IgD-negative memory B cell (primary cell): ENCODE data around the gene SLC25A13. TPM values are rescaled to one million over a fixed set of nuclear protein-coding genes. Genes with fewer than 3 reads are reported as not detected.

Experiments
- H3K27ac Mint-ChIP-seq, 3 donors: one replicate each; pipeline ENCODE4 v1.8.0; 2020 to 2022; ENCODE audit warnings: mild to moderate bottlenecking in 3 of 3, mixed read lengths in 3 of 3, moderate library complexity in 1 of 3
- H3K27me3 Mint-ChIP-seq: one replicate; pipeline ENCODE4 v1.8.0; 2021; ENCODE audit warnings: mixed read lengths
- H3K36me3 Mint-ChIP-seq: one replicate; pipeline ENCODE4 v1.8.0; 2020; ENCODE audit warnings: mild to moderate bottlenecking, mixed read lengths
- H3K4me1 Mint-ChIP-seq, 3 donors: one replicate each; pipeline ENCODE4 v1.8.0; 2020 to 2022; ENCODE audit warnings: mixed read lengths in 3 of 3, mild to moderate bottlenecking in 1 of 3
- H3K4me3 Mint-ChIP-seq, 4 donors: one replicate each; pipeline ENCODE4 v1.8.0; 2020 to 2022; ENCODE audit warnings: mild to moderate bottlenecking in 4 of 4, mixed read lengths in 4 of 4, moderate library complexity in 3 of 4
- H3K9me3 Mint-ChIP-seq, 3 donors: one replicate each; pipeline ENCODE4 v1.8.0; 2020 to 2021; ENCODE audit warnings: mixed read lengths in 3 of 3, mild to moderate bottlenecking in 1 of 3
- polyA plus RNA-seq: library from polyadenylated mRNA; unstranded; fragments of 300-500 nt; fragmentation: Illumina TruSeq; gene quantifications from one replicate; pipeline ENCODE4 v1.2.3, GENCODE V29; 2021

The SLC25A13 gene
- polyA plus RNA-seq, 1 donor from 2014 or later = 15.0 TPM

DNA sequence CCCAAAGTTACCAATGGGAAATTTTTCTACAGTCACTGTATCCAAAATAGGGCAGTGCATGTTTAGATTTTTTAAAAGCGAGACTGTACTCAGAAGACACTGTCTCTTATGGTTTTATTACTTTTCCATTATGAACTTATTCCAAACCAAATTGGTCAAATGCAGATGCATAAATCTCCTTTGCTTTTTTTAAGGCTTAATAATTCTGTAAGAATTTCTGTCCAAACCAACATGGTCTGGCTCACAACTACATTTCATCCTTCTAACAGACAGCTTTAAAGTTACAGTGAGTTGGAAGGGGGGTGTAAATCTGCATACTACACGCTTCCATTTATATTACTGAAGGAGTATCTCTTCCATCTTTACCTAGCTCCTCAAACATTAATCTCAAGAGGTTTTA is 199.2 kb downstream of the SLC25A13 start:
- Mint-ChIP-seq H3K9me3 (no peaks in the 10 kb centered on the region), H3K4me1 (no peaks in the 10 kb centered on the region), H3K27ac (no peak overlapping the region), H3K4me3 (no peak overlapping the region), H3K27me3 (no peaks in the 10 kb centered on the region), H3K36me3 (peaks cover 15% of the 10 kb centered on the region)

GRCh38 chr7:96121752-96122151 is 200.1 kb downstream of the SLC25A13 start:
- H3K9me3 Mint-ChIP-seq = no peaks in the 10 kb centered on the region
- no peak overlapping the region for H3K27ac Mint-ChIP-seq
- no peaks in the 10 kb centered on the region for H3K27me3 Mint-ChIP-seq
- H3K4me1 Mint-ChIP-seq = no peaks in the 10 kb centered on the region
- peaks cover 14% of the 10 kb centered on the region for H3K36me3 Mint-ChIP-seq
- no peak overlapping the region for H3K4me3 Mint-ChIP-seq

- Mint-ChIP-seq H3K4me3 (no peak overlapping the region), H3K9me3 (no peaks in the 10 kb centered on the region), H3K27ac (no peak overlapping the region), H3K36me3 (peaks cover 11% of the 10 kb centered on the region), H3K27me3 (no peaks in the 10 kb centered on the region), H3K4me1 (no peaks in the 10 kb centered on the region)
Measured at GRCh38 chr7:96120445-96121225, 201.3 kb downstream of the SLC25A13 start.

DNA sequence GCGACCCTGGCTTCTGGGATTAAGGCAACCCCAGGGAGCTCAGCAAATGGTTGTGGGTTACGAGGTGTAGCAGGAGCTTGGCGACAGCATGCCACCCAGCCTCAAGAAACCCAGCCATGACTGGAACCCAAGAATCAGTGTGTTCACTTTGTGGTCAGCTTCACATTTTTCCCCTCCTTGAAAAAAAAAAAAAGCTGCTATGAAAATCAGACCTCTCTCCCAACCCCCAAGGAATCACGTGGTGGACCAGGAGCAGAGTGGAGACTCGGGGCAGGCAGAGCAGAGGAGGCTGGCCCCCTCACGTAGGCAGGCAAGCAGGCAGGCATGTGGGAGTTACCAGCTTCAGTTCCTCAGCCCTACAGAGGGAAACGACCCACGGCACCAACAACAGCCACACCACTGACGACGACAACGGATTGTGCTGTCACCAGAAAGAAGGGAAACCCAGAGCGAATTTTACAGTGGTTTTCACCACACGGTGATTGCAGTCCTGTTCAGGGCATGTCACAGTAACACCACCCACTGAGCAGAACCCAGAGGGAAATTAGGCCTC is 203.4 kb downstream of the SLC25A13 start:
- Mint-ChIP-seq H3K27me3 (no peaks in the 10 kb centered on the region), H3K36me3 (peaks cover 5% of the 10 kb centered on the region), H3K27ac (no peak overlapping the region), H3K4me3 (no peak overlapping the region), H3K4me1 (no peaks in the 10 kb centered on the region), H3K9me3 (no peaks in the 10 kb centered on the region)

- no peak overlapping the region for H3K27ac Mint-ChIP-seq
- H3K36me3 Mint-ChIP-seq = no peaks in the 10 kb centered on the region
- no peak overlapping the region for H3K4me3 Mint-ChIP-seq
- H3K9me3 Mint-ChIP-seq = peaks cover 0 to 6% (median 0%) of the 10 kb centered on the region in 3 donors
- H3K4me1 Mint-ChIP-seq = no peaks in the 10 kb centered on the region
- H3K27me3 Mint-ChIP-seq = peaks cover 2% of the 10 kb centered on the region
Measured at GRCh38 chr7:96116173-96116572, 205.7 kb downstream of the SLC25A13 start.

DNA sequence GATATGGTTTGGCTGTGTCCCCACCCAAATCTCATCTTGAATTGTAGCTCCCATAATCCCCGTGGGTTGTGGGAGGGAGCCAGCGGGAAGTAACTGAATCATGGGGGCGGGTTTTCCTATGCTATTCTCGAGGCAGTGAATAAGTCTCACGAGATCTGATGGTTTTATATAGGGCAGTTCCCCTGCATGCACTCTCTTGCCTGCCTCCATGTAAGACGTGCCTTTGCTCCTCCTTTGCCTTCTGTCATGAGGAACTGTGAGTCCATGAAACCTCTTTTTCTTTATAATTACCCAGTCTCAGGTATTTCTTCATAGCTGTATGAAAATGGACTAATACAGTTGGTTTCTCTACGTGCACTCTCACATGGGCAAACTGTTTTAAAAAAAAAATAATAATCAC is 207.7 kb downstream of the SLC25A13 start:
- peaks cover 0 to 7% (median 0%) of the 10 kb centered on the region in 3 donors for H3K9me3 Mint-ChIP-seq
- H3K27ac Mint-ChIP-seq = no peak overlapping the region
- peaks cover 2% of the 10 kb centered on the region for H3K36me3 Mint-ChIP-seq
- H3K27me3 Mint-ChIP-seq = peaks cover 2% of the 10 kb centered on the region
- H3K4me1 Mint-ChIP-seq = no peaks in the 10 kb centered on the region
- H3K4me3 Mint-ChIP-seq = no peak overlapping the region

GRCh38 chr7:96111405-96111804 is 210.5 kb downstream of the SLC25A13 start:
- Mint-ChIP-seq H3K27me3 (peaks cover 2% of the 10 kb centered on the region), H3K36me3 (peaks cover 2% of the 10 kb centered on the region), H3K4me1 (peaks cover 0 to 1% (median 0%) of the 10 kb centered on the region in 3 donors), H3K9me3 (peaks cover 0 to 7% (median 0%) of the 10 kb centered on the region in 3 donors), H3K27ac (no peak overlapping the region), H3K4me3 (no peak overlapping the region)

GRCh38 chr7:96104984-96105383 is 216.9 kb downstream of the SLC25A13 start:
- Mint-ChIP-seq H3K36me3 (no peaks in the 10 kb centered on the region), H3K27me3 (no peaks in the 10 kb centered on the region), H3K27ac (no peak overlapping the region), H3K4me1 (peaks cover 0 to 1% (median 0%) of the 10 kb centered on the region in 3 donors), H3K9me3 (peaks cover 0 to 6% (median 0%) of the 10 kb centered on the region in 3 donors), H3K4me3 (no peak overlapping the region)

DNA sequence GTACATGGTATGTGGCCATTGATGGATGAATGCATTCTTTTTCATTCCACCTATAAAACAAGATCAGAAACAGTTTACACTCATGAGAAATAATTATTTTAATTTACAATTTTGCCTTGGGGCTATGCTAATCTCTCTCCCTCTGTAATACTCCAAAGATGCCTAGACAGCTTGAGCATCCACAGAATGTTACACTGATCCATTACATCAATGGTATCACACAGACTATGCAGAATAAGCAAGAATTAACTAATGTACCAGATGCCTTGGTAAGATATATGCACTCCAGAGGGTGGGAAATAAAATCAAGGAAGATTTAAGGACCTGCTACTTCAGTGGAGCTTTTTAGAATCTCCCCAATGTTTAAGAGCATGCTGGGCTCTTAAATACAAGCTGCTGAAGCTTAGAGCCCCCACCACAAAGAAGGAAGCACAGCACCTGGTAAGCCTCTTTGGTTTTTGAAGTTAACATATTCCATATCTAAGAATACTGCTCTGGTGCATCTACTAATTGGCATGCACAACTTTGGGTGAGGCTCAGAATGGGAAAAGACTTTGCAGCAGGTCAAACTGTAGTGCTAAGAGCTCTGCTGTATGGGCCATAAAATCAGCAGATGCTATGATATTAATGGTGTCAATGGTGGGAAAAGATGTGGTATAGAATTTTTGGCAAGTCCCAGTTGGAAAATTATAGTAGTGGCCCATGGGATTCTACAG is 219.6 kb downstream of the SLC25A13 start:
- no peak overlapping the region for H3K27ac Mint-ChIP-seq
- peaks cover 2 to 12% (median 6%) of the 10 kb centered on the region in 3 donors for H3K9me3 Mint-ChIP-seq
- H3K4me1 Mint-ChIP-seq = no peaks in the 10 kb centered on the region
- H3K27me3 Mint-ChIP-seq = peaks cover 1% of the 10 kb centered on the region
- H3K36me3 Mint-ChIP-seq = no peaks in the 10 kb centered on the region
- H3K4me3 Mint-ChIP-seq = no peak overlapping the region

DNA sequence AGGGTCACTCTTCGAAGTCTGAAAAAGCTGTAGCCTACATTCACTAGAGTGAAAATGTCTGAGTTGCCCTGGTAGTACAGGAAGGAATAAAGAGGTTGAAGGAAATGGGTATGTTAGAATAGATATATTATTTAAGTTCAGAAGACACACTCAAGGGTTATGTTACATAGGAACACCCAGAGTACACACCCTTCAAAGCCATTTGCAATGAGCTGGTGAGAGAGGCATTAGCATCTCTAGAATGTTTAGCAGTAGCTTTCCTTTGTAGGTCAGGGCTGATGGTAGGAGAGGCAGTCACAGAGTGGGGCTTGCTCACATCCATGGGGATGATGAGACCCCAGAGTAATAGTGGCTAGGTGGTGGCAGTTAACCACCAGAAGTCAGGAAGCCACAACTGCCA is 221.2 kb downstream of the SLC25A13 start:
- Mint-ChIP-seq H3K4me3 (no peak overlapping the region), H3K27me3 (peaks cover 1% of the 10 kb centered on the region), H3K9me3 (peaks cover 2 to 12% (median 6%) of the 10 kb centered on the region in 3 donors), H3K27ac (no peak overlapping the region), H3K4me1 (no peaks in the 10 kb centered on the region), H3K36me3 (no peaks in the 10 kb centered on the region)

DNA sequence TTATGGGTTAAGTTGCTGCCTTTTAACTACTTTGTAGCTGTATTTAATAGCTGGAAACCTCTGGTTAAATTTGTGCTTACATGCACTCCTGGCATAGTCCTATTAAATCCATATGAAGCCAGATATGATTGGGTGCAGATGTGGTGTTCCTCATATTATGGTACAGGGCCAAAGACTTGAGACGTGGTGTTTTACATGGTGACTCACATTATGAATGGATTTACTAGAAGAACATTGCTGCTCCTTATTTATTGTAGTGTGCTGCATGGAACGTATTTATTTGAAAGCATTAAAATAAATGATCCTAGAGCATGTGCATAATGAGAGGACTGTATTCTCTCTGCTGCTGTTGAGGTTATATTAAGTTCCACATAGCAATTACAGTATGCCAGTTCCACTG is 224.1 kb downstream of the SLC25A13 start:
- no peak overlapping the region for H3K27ac Mint-ChIP-seq
- H3K9me3 Mint-ChIP-seq = peaks cover 2 to 12% (median 6%) of the 10 kb centered on the region in 3 donors
- no peaks in the 10 kb centered on the region for H3K36me3 Mint-ChIP-seq
- H3K4me3 Mint-ChIP-seq = no peak overlapping the region
- no peaks in the 10 kb centered on the region for H3K4me1 Mint-ChIP-seq
- peaks cover 1% of the 10 kb centered on the region for H3K27me3 Mint-ChIP-seq

- Mint-ChIP-seq H3K27ac (no peak overlapping the region), H3K9me3 (peaks cover 0 to under 1% (median 0%) of the 10 kb centered on the region in 3 donors), H3K4me1 (no peaks in the 10 kb centered on the region), H3K4me3 (no peak overlapping the region), H3K36me3 (no peaks in the 10 kb centered on the region), H3K27me3 (peaks cover 7% of the 10 kb centered on the region)
Measured at GRCh38 chr7:96093435-96093834, 228.5 kb downstream of the SLC25A13 start.

DNA sequence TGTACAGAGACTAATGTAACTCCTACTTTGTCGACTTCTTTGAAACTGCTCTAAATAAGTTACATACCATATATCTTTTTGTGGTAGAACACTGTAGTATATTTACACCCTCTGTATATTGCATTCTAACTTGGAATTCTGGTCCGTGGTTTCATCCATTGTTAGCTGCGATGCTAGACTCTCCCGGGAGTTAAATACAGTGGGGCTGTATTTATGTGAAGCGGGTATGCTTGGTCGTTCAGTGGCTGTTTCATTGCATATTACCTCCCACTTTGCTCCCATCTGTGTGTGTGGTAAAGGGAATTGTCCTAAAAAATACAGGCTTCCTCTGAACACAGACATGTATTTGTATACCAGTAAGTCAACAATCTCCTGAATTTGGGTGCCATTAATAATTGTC is 231.1 kb downstream of the SLC25A13 start:
- Mint-ChIP-seq H3K36me3 (no peaks in the 10 kb centered on the region), H3K27ac (no peak overlapping the region)

GRCh38 chr7:96089511-96089910 is 232.4 kb downstream of the SLC25A13 start:
- no peaks in the 10 kb centered on the region for H3K9me3 Mint-ChIP-seq
- no peaks in the 10 kb centered on the region for H3K36me3 Mint-ChIP-seq
- H3K27me3 Mint-ChIP-seq = peaks cover 6% of the 10 kb centered on the region
- H3K4me1 Mint-ChIP-seq = no peaks in the 10 kb centered on the region
- no peak overlapping the region for H3K4me3 Mint-ChIP-seq
- H3K27ac Mint-ChIP-seq = no peak overlapping the region

More for the DNA sequence above, 231.1 kb downstream of the SLC25A13 start:
- Mint-ChIP-seq H3K4me3 (no peak overlapping the region), H3K9me3 (no peaks in the 10 kb centered on the region), H3K4me1 (no peaks in the 10 kb centered on the region), H3K27me3 (peaks cover 6% of the 10 kb centered on the region)

DNA sequence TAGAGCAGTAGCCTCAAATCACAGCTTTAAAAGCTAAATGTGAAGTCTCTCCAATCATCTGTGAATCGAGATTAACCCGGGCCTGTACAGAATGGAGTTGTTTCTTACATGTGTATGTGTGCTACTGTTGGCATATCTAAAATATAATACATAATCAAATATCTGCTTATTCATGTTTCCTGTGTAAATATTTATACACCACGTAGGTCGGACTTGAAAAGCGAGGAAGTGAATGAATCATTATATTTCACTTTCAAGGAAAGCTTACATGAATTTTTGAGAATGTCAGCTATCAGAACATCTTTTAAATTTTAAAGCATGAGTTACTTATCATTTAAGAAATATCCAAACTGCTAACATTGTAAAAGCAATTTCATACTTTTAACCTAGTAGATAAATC is 233.3 kb downstream of the SLC25A13 start:
- H3K36me3 Mint-ChIP-seq = no peaks in the 10 kb centered on the region
- H3K4me1 Mint-ChIP-seq = no peaks in the 10 kb centered on the region
- H3K27ac Mint-ChIP-seq = no peak overlapping the region
- H3K4me3 Mint-ChIP-seq = no peak overlapping the region
- H3K27me3 Mint-ChIP-seq = peaks cover 6% of the 10 kb centered on the region
- no peaks in the 10 kb centered on the region for H3K9me3 Mint-ChIP-seq
